Stimulated activated CD4-positive, alpha-beta T cell treated with anti-CD3 and anti-CD28 coated beads, Interleukin-1b, Interleukin-23, amount 100 ng/mL, for 1 hour (primary cell): ENCODE results near the gene VTI1B.

Source experiments
- DNase-seq, 2 donors: peaks; one replicate each; pipeline ENCODE4 v3.0.0-alpha.2; 2020; ENCODE audit warnings: low read depth in 2 of 2

VTI1B gene

GRCh38 chr14:67679006-67679405 lies 4.6 kb upstream of the VTI1B start:
- no peak for DNase-seq

- no peak for DNase-seq
These were observed 769 bp upstream of the VTI1B start for GRCh38 chr14:67675219-67675582.

- peak in 1 of 2 donors; percentile 13 for DNase-seq
These were observed 323 bp downstream of the VTI1B start for GRCh38 chr14:67674139-67674479.

- DNase-seq = no peak
These were observed 981 bp downstream of the VTI1B start for GRCh38 chr14:67673451-67673850.

- DNase-seq = no peak
These were observed 5.9 kb downstream of the VTI1B start for GRCh38 chr14:67668559-67668958.

- no peak for DNase-seq
These were observed 7.5 kb downstream of the VTI1B start for GRCh38 chr14:67666750-67667449.

GRCh38 chr14:67665868-67666267 lies 8.6 kb downstream of the VTI1B start:
- no peak for DNase-seq

GRCh38 chr14:67663633-67664032 lies 10.8 kb downstream of the VTI1B start:
- no peak for DNase-seq

GRCh38 chr14:67653651-67654280 lies 20.7 kb downstream of the VTI1B start:
- DNase-seq = no peak

GRCh38 chr14:67652189-67652588 lies 22.2 kb downstream of the VTI1B start:
- DNase-seq = no peak

- no peak for DNase-seq
These were observed 23.7 kb downstream of the VTI1B start for GRCh38 chr14:67650694-67651093.

- no peak for DNase-seq
These were observed 24.3 kb downstream of the VTI1B start for GRCh38 chr14:67650151-67650550.

- no peak for DNase-seq
These were observed 28.3 kb downstream of the VTI1B start for GRCh38 chr14:67646131-67646530.

GRCh38 chr14:67645414-67645813 lies 29.0 kb downstream of the VTI1B start:
- no peak for DNase-seq

GRCh38 chr14:67644428-67644827 lies 30.0 kb downstream of the VTI1B start:
- DNase-seq = no peak

- no peak for DNase-seq
These were observed 30.7 kb downstream of the VTI1B start for GRCh38 chr14:67643713-67644112.

GRCh38 chr14:67641902-67642749 lies 32.3 kb downstream of the VTI1B start:
- no peak for DNase-seq

GRCh38 chr14:67641480-67641879 lies 33.0 kb downstream of the VTI1B start:
- no peak for DNase-seq

GRCh38 chr14:67638642-67639041 lies 35.8 kb downstream of the VTI1B start:
- DNase-seq = no peak

GRCh38 chr14:67636361-67636919 lies 38.0 kb downstream of the VTI1B start:
- no peak for DNase-seq

GRCh38 chr14:67633451-67634147 lies 40.8 kb downstream of the VTI1B start:
- no peak for DNase-seq

GRCh38 chr14:67630938-67631337 lies 43.5 kb downstream of the VTI1B start:
- DNase-seq = no peak
